GM12878 (cell line): Measurements from ENCODE around the gene SCNM1. TPM values are rescaled to one million over a fixed set of nuclear protein-coding genes. Genes with fewer than 3 reads are reported as not detected.
A peak's percentile ranks its signal among the peaks of the same experiment; 100 is the strongest.

Experiments
- ATAC-seq: fragments of 200-7000 bp; cut with Tn5 transposase; 3 replicates; pipeline ENCODE4 v1.9.1; 2020; ENCODE audit warnings: mild to moderate bottlenecking, moderate library complexity
- BruUV-seq: library from RNA; stranded (reverse); fragments of 400-500 nt; replicated peaks from 2 replicates; lab custom pipeline; 2021; lab: Mats Ljungman, UMichigan
- CTCF ChIA-PET: fragments of 300-600 bp; sonication (Branson Sonifier 250); formaldehyde crosslinking; extraction: SDS; loops from one replicate; lab custom pipeline; 2021; ENCODE audit warnings: inconsistent platforms; lab: Yijun Ruan, JAX
- POLR2A ChIA-PET: fragments of 350-600 bp; formaldehyde crosslinking; extraction: SDS; loops from one replicate; lab custom pipeline; 2021; ENCODE audit warnings: inconsistent platforms; lab: Charles Lee
- RAD21 ChIA-PET: fragments of 300-600 bp; sonication (Branson Sonifier 250); formaldehyde crosslinking; loops from one replicate; lab custom pipeline; 2023; ENCODE audit warnings: antibody characterized with exemption; ENCODE audit not compliant: unreplicated experiment; lab: Charles Lee
- SMC1A ChIA-PET: fragments of 300-600 bp; sonication (Branson Sonifier 250); formaldehyde crosslinking; loops from one replicate; lab custom pipeline; 2023; ENCODE audit not compliant: unreplicated experiment, uncharacterized antibody; lab: Charles Lee
- DNase-seq: peaks from one replicate; pipeline ENCODE4 v3.0.0-alpha.2; 2011; ENCODE audit warnings: low read depth, low spot score
- FAIRE-seq: peaks from 3 replicates; lab custom pipeline; 2011; peaks lifted over from hg19 to GRCh38; lab: Jason Lieb, UNC
- H2AFZ ChIP-seq: 2 replicates; pipeline ENCODE4 v1.6.0; 2011; ENCODE audit warnings: low read depth, low read length, control low read depth; ENCODE audit not compliant: control insufficient read depth
- H3K27ac ChIP-seq: 2 replicates; pipeline ENCODE4 v1.5.1; 2011; ENCODE audit warnings: control low read depth; ENCODE audit not compliant: control insufficient read depth, insufficient read depth
- H3K27me3 ChIP-seq, 2 experiments: replicated peaks in 1 of 2; 2 replicates each; pipeline versions ENCODE4 v1.6.0 to v1.6.1; 2011; ENCODE audit warnings: low read length in 1 of 2; ENCODE audit not compliant: control insufficient read depth in 2 of 2, insufficient read depth in 2 of 2
- H3K36me3 ChIP-seq, 2 experiments: 2 replicates each; pipeline ENCODE4 v1.5.1; 2011; ENCODE audit warnings: low read length in 1 of 2; ENCODE audit not compliant: control insufficient read depth in 2 of 2, insufficient read depth in 2 of 2
- H3K4me1 ChIP-seq: 2 replicates; pipeline ENCODE4 v1.6.1; 2011; ENCODE audit warnings: mild to moderate bottlenecking, low read length, moderate library complexity, mixed read lengths; ENCODE audit not compliant: control insufficient read depth, insufficient read depth
- H3K4me2 ChIP-seq: 2 replicates; pipeline ENCODE4 v1.6.0; 2011; ENCODE audit warnings: control low read depth; ENCODE audit not compliant: control insufficient read depth, insufficient read depth
- H3K4me3 ChIP-seq: fragments of 200-600 bp; sonication (generic); 2 replicates; pipeline ENCODE4 v1.5.1; 2016
- H3K79me2 ChIP-seq: 2 replicates; pipeline ENCODE4 v1.6.0; 2011; ENCODE audit warnings: low read length; ENCODE audit not compliant: control insufficient read depth, insufficient read depth
- H3K9ac ChIP-seq: 2 replicates; pipeline ENCODE4 v1.8.0; 2011; ENCODE audit warnings: low read length, control low read depth, mixed read lengths; ENCODE audit not compliant: control insufficient read depth, insufficient read depth
- H3K9me3 ChIP-seq: replicated peaks from 3 replicates; pipeline ENCODE4 v1.5.1; 2011; ENCODE audit warnings: mild to moderate bottlenecking, low read length; ENCODE audit not compliant: control insufficient read depth, insufficient read depth
- H4K20me1 ChIP-seq: 2 replicates; pipeline ENCODE4 v1.6.0; 2011; ENCODE audit not compliant: control insufficient read depth, insufficient read depth
- CHD4 ChIP-seq: fragments of 200-600 bp; sonication (generic); IDR thresholded peaks from 2 replicates; pipeline ENCODE4 v1.6.1; 2016; ENCODE audit warnings: mild to moderate bottlenecking
- GATAD2B ChIP-seq: fragments of 450-650 bp; conservative IDR thresholded peaks from 2 replicates; pipeline ENCODE4 v1.6.1; 2017; ENCODE audit warnings: low read depth, mild to moderate bottlenecking, moderate library complexity
- IKZF2 ChIP-seq, 2 experiments: fragments of 450-650 bp; IDR thresholded peaks; 2 replicates each; pipeline ENCODE4 v1.6.1; 2017; ENCODE audit warnings: mild to moderate bottlenecking in 2 of 2, moderate library complexity in 2 of 2
- KAT2A ChIP-seq: conservative IDR thresholded peaks from 2 replicates; pipeline ENCODE4 v1.6.1; 2011; ENCODE audit warnings: low read depth, low read length; ENCODE audit not compliant: control insufficient read depth
- MAX ChIP-seq: IDR thresholded peaks from 2 replicates; pipeline ENCODE4 v1.6.1; 2012; ENCODE audit warnings: low read depth, low read length, improper control_type of control experiment
- MYB ChIP-seq: fragments of 150-350 bp; IDR thresholded peaks from 2 replicates; pipeline ENCODE4 v1.6.1; 2014; ENCODE audit warnings: mild to moderate bottlenecking, low read depth, low read length, borderline replicate concordance
- NR2C1 ChIP-seq: fragments of 450-650 bp; IDR thresholded peaks from 2 replicates; pipeline ENCODE4 v1.6.1; 2017; ENCODE audit warnings: antibody characterized with exemption, mild to moderate bottlenecking, moderate library complexity
- PKNOX1 ChIP-seq: fragments of 450-650 bp; IDR thresholded peaks from 2 replicates; pipeline ENCODE4 v1.6.1; 2016; ENCODE audit warnings: mild to moderate bottlenecking
- SREBF1 ChIP-seq: IDR thresholded peaks from 2 replicates; pipeline ENCODE4 v1.6.1; 2012; ENCODE audit warnings: mild to moderate bottlenecking, low read length
- SUPT20H ChIP-seq: IDR thresholded peaks from 2 replicates; pipeline ENCODE4 v1.6.1; 2011; ENCODE audit warnings: low read depth, mild to moderate bottlenecking, low read length, moderate library complexity, borderline replicate concordance; ENCODE audit not compliant: control insufficient read depth
- USF2 ChIP-seq: IDR thresholded peaks from 2 replicates; pipeline ENCODE4 v1.6.1; 2011; ENCODE audit warnings: low read depth, low read length, improper control_type of control experiment, borderline replicate concordance
- ZNF622 ChIP-seq: fragments of 450-650 bp; IDR thresholded peaks from 2 replicates; pipeline ENCODE4 v1.6.1; 2017; ENCODE audit warnings: mild to moderate bottlenecking, inconsistent platforms
- in situ Hi-C: fragments of 300-500 bp; cut with MboI; formaldehyde crosslinking; loops from 9 replicates; pipeline ENCODE4 v1.14.3; 2018; ENCODE audit warnings: mixed read lengths
- intact Hi-C: fragments of 100-400 bp; cut with micrococcal nuclease; formaldehyde crosslinking; loops from one replicate; pipeline ENCODE4 v1.14.2; 2022; ENCODE audit not compliant: unreplicated experiment
- polyA plus RNA-seq, 11 experiments: library from polyadenylated mRNA; depleted of rRNA in 4 of 11; unstranded in 6 of 11; stranded (reverse) in 5 of 11; fragments of >200 nt; fragmentation: Nextera tagmentation in 4 of 11; fragmentation: Illumina TruSeq in 1 of 11; extraction: Ambion mirVana in 4 of 11; extraction: Trizol in 1 of 11; gene quantifications; 1 replicate in 1 of 11; 2 replicates in 10 of 11; pipeline versions ENCODE4 v1.2.1 to v1.2.3, GENCODE V29; 2011 to 2016; ENCODE audit warnings: inconsistent platforms in 2 of 11, missing spikeins in 2 of 11, low read depth in 1 of 11
- total RNA-seq, 4 experiments: library from RNA; depleted of rRNA in 3 of 4; stranded (reverse); fragments of >200 nt in 3 of 4; fragmentation: Illumina TruSeq in 1 of 4; extraction: Trizol in 1 of 4; gene quantifications; 2 replicates each; pipeline versions ENCODE4 v1.2.1 to v1.2.3, GENCODE V29; 2013 to 2021
- TF ChIP-seq, protein P1 (sequence below): fragments of 450-650 bp; IDR thresholded peaks from 2 replicates; pipeline ENCODE4 v1.6.1; 2017; ENCODE audit warnings: mild to moderate bottlenecking
- TF ChIP-seq, protein P2 (sequence below): IDR thresholded peaks from 2 replicates; pipeline ENCODE4 v1.6.1; 2011; ENCODE audit warnings: borderline replicate concordance, low read depth, mild to moderate bottlenecking, moderate library complexity, mixed read lengths, low read length; ENCODE audit not compliant: insufficient read depth; ENCODE audit errors: extremely low read length
- TF ChIP-seq, protein P3 (sequence below): fragments of 450-650 bp; IDR thresholded peaks from 2 replicates; pipeline ENCODE4 v1.6.1; 2018; ENCODE audit warnings: borderline replicate concordance, mild to moderate bottlenecking; ENCODE audit not compliant: partially characterized antibody

Gene SCNM1
- total and polyA plus RNA-seq, 10 of the 15 experiments (the other 5 are each of a cell fraction or from before 2014, with no cell fraction given) = 25.8 to 207 (median 76.9) TPM

GRCh38 chr1:151158751-151159251, 7.1 kb upstream of the SCNM1 start (continued):
- TF ChIP-seq, protein P1, sequence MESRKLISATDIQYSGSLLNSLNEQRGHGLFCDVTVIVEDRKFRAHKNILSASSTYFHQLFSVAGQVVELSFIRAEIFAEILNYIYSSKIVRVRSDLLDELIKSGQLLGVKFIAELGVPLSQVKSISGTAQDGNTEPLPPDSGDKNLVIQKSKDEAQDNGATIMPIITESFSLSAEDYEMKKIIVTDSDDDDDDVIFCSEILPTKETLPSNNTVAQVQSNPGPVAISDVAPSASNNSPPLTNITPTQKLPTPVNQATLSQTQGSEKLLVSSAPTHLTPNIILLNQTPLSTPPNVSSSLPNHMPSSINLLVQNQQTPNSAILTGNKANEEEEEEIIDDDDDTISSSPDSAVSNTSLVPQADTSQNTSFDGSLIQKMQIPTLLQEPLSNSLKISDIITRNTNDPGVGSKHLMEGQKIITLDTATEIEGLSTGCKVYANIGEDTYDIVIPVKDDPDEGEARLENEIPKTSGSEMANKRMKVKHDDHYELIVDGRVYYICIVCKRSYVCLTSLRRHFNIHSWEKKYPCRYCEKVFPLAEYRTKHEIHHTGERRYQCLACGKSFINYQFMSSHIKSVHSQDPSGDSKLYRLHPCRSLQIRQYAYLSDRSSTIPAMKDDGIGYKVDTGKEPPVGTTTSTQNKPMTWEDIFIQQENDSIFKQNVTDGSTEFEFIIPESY = 0 out of 2 replicates have a peak, but pooled peaks have one; percentile 37
- TF ChIP-seq USF2 (no peak), KAT2A (no peak), ZNF622 (no peak), NR2C1 (no peak), SUPT20H (no peak), MYB (no peak)
- TF ChIP-seq, protein P2, sequence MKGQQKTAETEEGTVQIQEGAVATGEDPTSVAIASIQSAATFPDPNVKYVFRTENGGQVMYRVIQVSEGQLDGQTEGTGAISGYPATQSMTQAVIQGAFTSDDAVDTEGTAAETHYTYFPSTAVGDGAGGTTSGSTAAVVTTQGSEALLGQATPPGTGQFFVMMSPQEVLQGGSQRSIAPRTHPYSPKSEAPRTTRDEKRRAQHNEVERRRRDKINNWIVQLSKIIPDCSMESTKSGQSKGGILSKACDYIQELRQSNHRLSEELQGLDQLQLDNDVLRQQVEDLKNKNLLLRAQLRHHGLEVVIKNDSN = no peak

- ChIA-PET CTCF (interaction anchor here (1.0 to 8.4 kb wide), 3 partner anchors 60 to 136 kb away, joined by 3 to 353 read pairs (median 3); partner anchors contain the start of gene MLLT11), POLR2A (interaction anchor here (0.7 to 1.0 kb wide), 2 partner anchors 31 to 306 kb away, joined by 3 to 5 read pairs; partner anchors contain the start of gene VPS72), SMC1A (interaction anchor here (0.6 to 11.1 kb wide), 2 partner anchors 60 to 132 kb away, joined by 3 to 282 read pairs; no protein-coding TSS in a partner anchor), RAD21 (interaction anchor here (0.9 to 8.7 kb wide), 4 partner anchors 8 to 134 kb away, joined by 3 to 198 read pairs (median 12); partner anchors contain the start of gene VPS72)
- H3K79me2 ChIP-seq = peaks cover 20% of the 10 kb centered on the region
- ATAC-seq = no peak
- in situ Hi-C loops (loop anchor here (5.0 kb wide), 2 partner anchors 62 to 137 kb away; no protein-coding TSS in a partner anchor), intact Hi-C loops (no loop called here)
- peaks cover 32% of the 10 kb centered on the region for H3K4me1 ChIP-seq
- no peaks in the 10 kb centered on the region for H3K9me3 ChIP-seq
- FAIRE-seq = no peak
- no TSS peak for BruUV-seq
- no peaks in the 10 kb centered on the region for H4K20me1 ChIP-seq
- DNase-seq = no peak
- no peak overlapping the region for H2AFZ ChIP-seq
- H3K36me3 ChIP-seq = peaks cover 5 to 6% of the 10 kb centered on the region in 2 experiments
- H3K27me3 ChIP-seq = no peaks in the 10 kb centered on the region
- H3K27ac ChIP-seq = peak overlapping the region; percentile 81
- H3K4me3 ChIP-seq = no peak overlapping the region
- H3K9ac ChIP-seq = peak overlapping the region; percentile 26; the same call in 1 of the 2 replicates
- H3K4me2 ChIP-seq = peak overlapping the region; percentile 31
- no peak for TF ChIP-seq SREBF1
- TF ChIP-seq IKZF2 (IDR thresholded peaks at IDR 0.05) = peak; percentile 72 to 83
- TF ChIP-seq GATAD2B = 0 out of 2 replicates have a peak, but pooled peaks have one; percentile 17
- no peak for TF ChIP-seq CHD4
- no peak for TF ChIP-seq MAX
- TF ChIP-seq PKNOX1 = no peak
- TF ChIP-seq, protein P3, sequence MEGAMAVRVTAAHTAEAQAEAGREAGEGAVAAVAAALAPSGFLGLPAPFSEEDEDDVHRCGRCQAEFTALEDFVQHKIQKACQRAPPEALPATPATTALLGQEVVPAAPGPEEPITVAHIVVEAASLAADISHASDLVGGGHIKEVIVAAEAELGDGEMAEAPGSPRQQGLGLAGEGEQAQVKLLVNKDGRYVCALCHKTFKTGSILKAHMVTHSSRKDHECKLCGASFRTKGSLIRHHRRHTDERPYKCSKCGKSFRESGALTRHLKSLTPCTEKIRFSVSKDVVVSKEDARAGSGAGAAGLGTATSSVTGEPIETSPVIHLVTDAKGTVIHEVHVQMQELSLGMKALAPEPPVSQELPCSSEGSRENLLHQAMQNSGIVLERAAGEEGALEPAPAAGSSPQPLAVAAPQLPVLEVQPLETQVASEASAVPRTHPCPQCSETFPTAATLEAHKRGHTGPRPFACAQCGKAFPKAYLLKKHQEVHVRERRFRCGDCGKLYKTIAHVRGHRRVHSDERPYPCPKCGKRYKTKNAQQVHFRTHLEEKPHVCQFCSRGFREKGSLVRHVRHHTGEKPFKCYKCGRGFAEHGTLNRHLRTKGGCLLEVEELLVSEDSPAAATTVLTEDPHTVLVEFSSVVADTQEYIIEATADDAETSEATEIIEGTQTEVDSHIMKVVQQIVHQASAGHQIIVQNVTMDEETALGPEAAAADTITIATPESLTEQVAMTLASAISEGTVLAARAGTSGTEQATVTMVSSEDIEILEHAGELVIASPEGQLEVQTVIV = no peak
Measured at GRCh38 chr1:151159373-151159772, 6.6 kb upstream of the SCNM1 start.
